Kidney tubule cell (primary cell): ENCODE measurements around the gene ZNF346.

Experiments used
- DNase-seq: peaks from one replicate; pipeline ENCODE4 v3.0.0-alpha.2; 2018; ENCODE audit warnings: low spot score

The ZNF346 gene

GRCh38 chr5:177094224-177095087 is 72.0 kb downstream of the ZNF346 start:
- peak; percentile 36 for DNase-seq

GRCh38 chr5:177095088-177095669 is 72.7 kb downstream of the ZNF346 start:
- no peak for DNase-seq

- no peak for DNase-seq
These were observed 73.9 kb downstream of the ZNF346 start for GRCh38 chr5:177096162-177097015.

- DNase-seq = no peak
These were observed 74.8 kb downstream of the ZNF346 start for GRCh38 chr5:177097016-177097985.

GRCh38 chr5:177098120-177098469 is 75.6 kb downstream of the ZNF346 start:
- DNase-seq = no peak

GRCh38 chr5:177098470-177099141 is 76.1 kb downstream of the ZNF346 start:
- no peak for DNase-seq

GRCh38 chr5:177099422-177100093 is 77.1 kb downstream of the ZNF346 start:
- DNase-seq = no peak

- DNase-seq = peak; percentile 70
These were observed 78.2 kb downstream of the ZNF346 start for GRCh38 chr5:177100714-177101121.

- DNase-seq = peak; percentile 56
These were observed 81.2 kb downstream of the ZNF346 start for GRCh38 chr5:177103523-177104253.

- DNase-seq = no peak
These were observed 83.4 kb downstream of the ZNF346 start for GRCh38 chr5:177105691-177106476.

GRCh38 chr5:177107159-177107558 is 84.7 kb downstream of the ZNF346 start:
- no peak for DNase-seq

GRCh38 chr5:177109810-177110209 is 87.3 kb downstream of the ZNF346 start:
- no peak for DNase-seq

- peak; percentile 53 for DNase-seq
These were observed 89.4 kb downstream of the ZNF346 start for GRCh38 chr5:177111720-177112394.

- no peak for DNase-seq
These were observed 90.2 kb downstream of the ZNF346 start for GRCh38 chr5:177112589-177113220.

- peak; percentile 72 for DNase-seq
These were observed 91.3 kb downstream of the ZNF346 start for GRCh38 chr5:177113566-177114424.

GRCh38 chr5:177116631-177117373 is 94.3 kb downstream of the ZNF346 start:
- peak; percentile 84 for DNase-seq
